ENCODE measurements around the gene CST5.

Gene CST5

DNA sequence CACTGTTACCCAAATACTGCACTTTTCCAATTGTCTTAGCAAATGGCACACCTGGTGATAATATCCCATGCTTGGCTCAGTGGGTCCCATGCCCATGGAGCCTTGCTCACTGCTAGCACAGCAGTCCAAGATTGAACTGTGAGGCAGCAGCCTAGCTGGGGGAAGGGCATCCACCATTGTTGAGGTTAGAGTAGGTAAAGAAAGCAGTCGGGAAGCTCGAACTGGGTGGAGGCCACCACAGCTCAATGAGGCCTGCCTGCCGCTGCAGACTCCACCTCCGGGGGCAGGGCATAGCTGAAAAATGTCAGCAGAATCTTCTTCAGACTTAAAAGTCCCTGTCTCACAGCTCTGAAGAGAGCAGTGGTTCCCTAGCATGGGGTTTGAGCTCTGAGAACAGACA, 43.8 kb downstream of the CST5 start:
- DNase-seq = no peak

- DNase-seq = no peak
Measured at GRCh38 chr20:23832775-23833513, 46.6 kb downstream of the CST5 start.

GRCh38 chr20:23831961-23832360, 47.6 kb downstream of the CST5 start:
- peak; percentile 44 for DNase-seq

GRCh38 chr20:23826541-23827021, 53.0 kb downstream of the CST5 start, which contains the start of gene CST2:
Gene CST2 (minus strand): TSS chr20:23826729. CDS start chr20:23826660, 69 bp downstream.
- DNase-seq = no peak

Measured in fibroblast of skin of abdomen (primary cell).